ENCODE results near the gene SMIM30. TPM values are rescaled to one million over a fixed set of nuclear protein-coding genes. Genes with fewer than 3 reads are reported as not detected.

The SMIM30 gene
- total RNA-seq, 4 donors from 2014 or later: 32.3 to 54.5 (median 41.8) TPM

GRCh38 chr7:113109718-113110117, 8.6 kb downstream of the SMIM30 start:
- intact Hi-C loops (cut with DNase I): no loop called here
- no peak for DNase-seq
- TF ChIP-seq, protein P1, sequence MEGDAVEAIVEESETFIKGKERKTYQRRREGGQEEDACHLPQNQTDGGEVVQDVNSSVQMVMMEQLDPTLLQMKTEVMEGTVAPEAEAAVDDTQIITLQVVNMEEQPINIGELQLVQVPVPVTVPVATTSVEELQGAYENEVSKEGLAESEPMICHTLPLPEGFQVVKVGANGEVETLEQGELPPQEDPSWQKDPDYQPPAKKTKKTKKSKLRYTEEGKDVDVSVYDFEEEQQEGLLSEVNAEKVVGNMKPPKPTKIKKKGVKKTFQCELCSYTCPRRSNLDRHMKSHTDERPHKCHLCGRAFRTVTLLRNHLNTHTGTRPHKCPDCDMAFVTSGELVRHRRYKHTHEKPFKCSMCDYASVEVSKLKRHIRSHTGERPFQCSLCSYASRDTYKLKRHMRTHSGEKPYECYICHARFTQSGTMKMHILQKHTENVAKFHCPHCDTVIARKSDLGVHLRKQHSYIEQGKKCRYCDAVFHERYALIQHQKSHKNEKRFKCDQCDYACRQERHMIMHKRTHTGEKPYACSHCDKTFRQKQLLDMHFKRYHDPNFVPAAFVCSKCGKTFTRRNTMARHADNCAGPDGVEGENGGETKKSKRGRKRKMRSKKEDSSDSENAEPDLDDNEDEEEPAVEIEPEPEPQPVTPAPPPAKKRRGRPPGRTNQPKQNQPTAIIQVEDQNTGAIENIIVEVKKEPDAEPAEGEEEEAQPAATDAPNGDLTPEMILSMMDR (IDR thresholded peaks at IDR 0.05): no peak
- TF ChIP-seq POLR2A (IDR thresholded peaks at IDR 0.05): no peak

DNA sequence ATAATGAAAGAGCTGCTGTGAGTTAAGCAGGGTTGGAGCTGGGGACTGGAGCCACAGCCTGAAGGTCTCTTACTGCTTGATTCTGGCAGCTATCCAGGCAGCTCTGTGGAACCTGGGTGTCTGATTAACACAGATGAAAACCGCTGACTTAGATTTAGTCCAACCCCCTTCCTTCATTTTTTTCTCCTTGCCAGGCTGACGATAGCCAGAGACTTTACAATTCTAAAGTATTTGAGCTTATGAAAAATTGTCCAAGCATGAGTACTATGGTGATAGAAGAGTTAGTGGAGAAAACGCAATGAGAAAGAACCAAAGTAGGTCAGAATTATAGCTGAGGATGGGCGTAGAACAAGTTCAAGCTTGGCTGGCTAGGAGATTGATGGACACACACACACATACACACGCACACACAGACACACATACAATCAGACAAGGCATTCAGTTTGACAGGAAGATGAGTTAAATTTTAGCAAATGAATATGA, 18.2 kb downstream of the SMIM30 start:
- H3K4me3 ChIP-seq: peak overlapping the region in 2 of 4 donors; percentile 3 to 6
- H3K36me3 ChIP-seq: no peaks in the 10 kb centered on the region
- H3K9me3 ChIP-seq: no peaks in the 10 kb centered on the region
- intact Hi-C loops (cut with DNase I): no loop called here
- WGBS, 2 donors: 23 to 37% methylated on average over 5 of the region's 5 CpGs
- H3K27ac ChIP-seq: peak overlapping the region in 2 of 4 donors; percentile 17 to 39
- no peaks in the 10 kb centered on the region for H3K27me3 ChIP-seq
- no peak for DNase-seq
- no peak for TF ChIP-seq POLR2A (IDR thresholded peaks at IDR 0.05)
- TF ChIP-seq, protein P1 (IDR thresholded peaks at IDR 0.05): no peak
- peaks cover 0 to 19% (median 0%) of the 10 kb centered on the region in 3 donors for H3K4me1 ChIP-seq

More at GRCh38 chr7:113109718-113110117, 8.6 kb downstream of the SMIM30 start:
- no peaks in the 10 kb centered on the region for H3K9me3 ChIP-seq
- no peak overlapping the region for H3K27ac ChIP-seq
- no peaks in the 10 kb centered on the region for H3K4me1 ChIP-seq
- peaks cover 0 to 15% (median 0%) of the 10 kb centered on the region in 3 donors for H3K36me3 ChIP-seq
- H3K4me3 ChIP-seq: no peak overlapping the region
- no peaks in the 10 kb centered on the region for H3K27me3 ChIP-seq
- 41 to 73% methylated on average over 1 of the region's 1 CpG for WGBS, 2 donors

DNA sequence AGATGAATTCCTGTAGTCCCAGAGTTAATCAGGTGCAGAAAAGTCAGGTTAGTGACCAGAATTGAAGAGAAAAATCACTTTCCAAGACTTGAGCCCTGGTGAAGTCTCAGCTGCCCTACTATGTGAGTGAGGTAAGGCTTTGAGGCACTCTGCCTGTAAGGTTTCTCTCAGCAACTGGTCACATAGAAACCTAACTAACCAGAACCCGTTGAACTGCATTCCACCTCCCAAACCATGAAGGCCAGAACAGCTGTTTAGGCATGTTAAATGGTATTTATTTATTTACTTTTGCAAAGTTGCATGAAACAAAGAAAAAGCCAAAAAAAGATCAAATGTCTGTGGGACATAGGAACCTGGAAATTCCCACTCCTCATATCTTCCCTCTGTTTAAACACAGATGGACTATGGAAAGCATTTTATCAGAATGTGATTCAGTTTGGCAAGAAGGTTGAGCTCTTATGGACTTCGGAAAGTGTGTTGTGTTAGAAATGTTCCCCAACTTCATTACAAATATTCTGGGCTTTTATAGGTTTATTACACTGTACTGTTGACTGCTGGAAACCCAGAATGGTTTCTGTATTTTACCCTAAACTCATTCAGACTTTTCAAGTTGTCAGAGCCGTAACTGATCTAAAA, 19.0 kb downstream of the SMIM30 start:
- no peak for DNase-seq
- H3K36me3 ChIP-seq: no peaks in the 10 kb centered on the region
- H3K4me1 ChIP-seq: peaks cover 0 to 19% (median 0%) of the 10 kb centered on the region in 3 donors
- peak overlapping the region in 1 of 4 donors; percentile 6 for H3K4me3 ChIP-seq
- H3K27ac ChIP-seq: peak overlapping the region in 2 of 4 donors; percentile 17 to 39
- intact Hi-C loops (cut with DNase I): no loop called here
- no peak for TF ChIP-seq POLR2A (IDR thresholded peaks at IDR 0.05)
- TF ChIP-seq, protein P1 (IDR thresholded peaks at IDR 0.05): no peak
- no peaks in the 10 kb centered on the region for H3K27me3 ChIP-seq
- WGBS, 2 donors: 38 to 44% methylated on average over 3 of the region's 3 CpGs
- H3K9me3 ChIP-seq: no peaks in the 10 kb centered on the region

GRCh38 chr7:113094517-113095249, 23.7 kb downstream of the SMIM30 start:
- Histone ChIP-seq H3K9me3 (no peaks in the 10 kb centered on the region), H3K27ac (no peak overlapping the region), H3K4me1 (peaks cover 0 to 10% (median 0%) of the 10 kb centered on the region in 3 donors), H3K4me3 (no peak overlapping the region), H3K36me3 (no peaks in the 10 kb centered on the region), H3K27me3 (no peaks in the 10 kb centered on the region)
- WGBS, 2 donors: 70 to 72% methylated on average over 3 of the region's 3 CpGs
- TF ChIP-seq, protein P1 (IDR thresholded peaks at IDR 0.05): no peak
- TF ChIP-seq POLR2A (IDR thresholded peaks at IDR 0.05): no peak
- DNase-seq: no peak
- intact Hi-C loops (cut with DNase I): no loop called here

GRCh38 chr7:113093561-113093960, 24.8 kb downstream of the SMIM30 start:
- intact Hi-C loops (cut with DNase I): no loop called here
- no peaks in the 10 kb centered on the region for H3K9me3 ChIP-seq
- no peak overlapping the region for H3K4me3 ChIP-seq
- DNase-seq: no peak
- H3K4me1 ChIP-seq: no peaks in the 10 kb centered on the region
- no peaks in the 10 kb centered on the region for H3K36me3 ChIP-seq
- WGBS, 2 donors: 74 to 90% methylated on average over 1 of the region's 1 CpG
- TF ChIP-seq, protein P1 (IDR thresholded peaks at IDR 0.05): no peak
- no peak for TF ChIP-seq POLR2A (IDR thresholded peaks at IDR 0.05)
- no peak overlapping the region for H3K27ac ChIP-seq
- no peaks in the 10 kb centered on the region for H3K27me3 ChIP-seq
